HCT116 (cell line): ENCODE results near the gene TBPL1. TPM values are rescaled to one million over a fixed set of nuclear protein-coding genes. Genes with fewer than 3 reads are reported as not detected.

Experiments used
- ATAC-seq: fragments of 200-7000 bp; cut with Tn5 transposase; 2 replicates; pipeline ENCODE4 v1.9.1; 2020; ENCODE audit warnings: mild to moderate bottlenecking, moderate library complexity
- BruUV-seq: library from RNA; stranded (reverse); fragments of 400-500 nt; replicated peaks from 2 replicates; lab custom pipeline; 2021; lab: Mats Ljungman, UMichigan
- CTCF ChIA-PET: fragments of 300-600 bp; sonication (Branson Sonifier 250); formaldehyde crosslinking; loops from one replicate; lab custom pipeline; 2021; ENCODE audit warnings: antibody characterized with exemption; lab: Charles Lee
- POLR2A ChIA-PET: fragments of 300-600, 350-600 bp; sonication (Branson Sonifier 250); formaldehyde crosslinking; loops from one replicate; lab custom pipeline; 2021; ENCODE audit warnings: antibody characterized with exemption; lab: Charles Lee
- RAD21 ChIA-PET, 2 experiments: fragments of 300-600 bp; sonication (Branson Sonifier 250); formaldehyde crosslinking; loops; one replicate each; lab custom pipeline; 2023; ENCODE audit warnings: low total read pairs in 2 of 2; ENCODE audit not compliant: uncharacterized antibody in 2 of 2, unreplicated experiment in 2 of 2, low non-redundant PET in 1 of 2; lab: Charles Lee
- DNase-seq: peaks from one replicate; pipeline ENCODE4 v3.0.0-alpha.2; 2010; ENCODE audit warnings: low read depth, low spot score
- H2AFZ ChIP-seq: fragments of 200-600 bp; shearing (Covaris generic), sonication (generic); 2 replicates; pipeline ENCODE4 v1.6.1; 2017; ENCODE audit warnings: low read depth, mixed run types, mixed read lengths, antibody characterized with exemption, low read length; ENCODE audit not compliant: poor library complexity, severe bottlenecking
- H3K27ac ChIP-seq: 2 replicates; pipeline ENCODE4 v1.5.1; 2012; ENCODE audit warnings: low read depth, low read length
- H3K27me3 ChIP-seq: fragments of 200-600 bp; sonication (generic); 2 replicates; pipeline ENCODE4 v1.6.1; 2016; ENCODE audit warnings: mixed run types, low read length, mixed read lengths; ENCODE audit not compliant: insufficient read depth
- H3K36me3 ChIP-seq, 2 experiments: fragments of 200-500 bp in 1 of 2; fragments of 200-600 bp in 1 of 2; sonication (Bioruptor generic) in 1 of 2; sonication (generic) in 1 of 2; 2 replicates each; pipeline versions ENCODE4 v1.5.1 to v1.6.1; 2014 to 2016; ENCODE audit warnings: low read length in 2 of 2, inconsistent platforms in 1 of 2, mixed read lengths in 1 of 2, mixed run types in 1 of 2; ENCODE audit not compliant: insufficient read depth in 2 of 2, control insufficient read depth in 1 of 2
- H3K4me1 ChIP-seq, 2 experiments: fragments of 200-600 bp in 1 of 2; sonication (generic) in 1 of 2; 2 replicates each; pipeline versions ENCODE4 v1.5.1 to v1.6.1; 2012 to 2017; ENCODE audit warnings: low read length in 2 of 2, inconsistent platforms in 1 of 2, mild to moderate bottlenecking in 1 of 2, mixed read lengths in 1 of 2, mixed run types in 1 of 2, moderate library complexity in 1 of 2; ENCODE audit not compliant: insufficient read depth in 2 of 2, control insufficient read depth in 1 of 2
- H3K4me2 ChIP-seq: fragments of 200-600 bp; sonication (generic); 2 replicates; pipeline ENCODE4 v1.6.1; 2017; ENCODE audit warnings: mixed run types, low read length, mixed read lengths
- H3K4me3 ChIP-seq, 2 experiments: fragments of 200-600 bp in 1 of 2; sonication (generic) in 1 of 2; replicated peaks in 1 of 2; 2 replicates each; pipeline ENCODE4 v1.5.1; 2011 to 2016; ENCODE audit warnings: low read length in 2 of 2, control low read depth in 1 of 2, low read depth in 1 of 2, mild to moderate bottlenecking in 1 of 2, mixed read lengths in 1 of 2, mixed run types in 1 of 2
- H3K79me2 ChIP-seq: fragments of 200-600 bp; sonication (generic); 2 replicates; pipeline ENCODE4 v1.6.1; 2017; ENCODE audit warnings: mild to moderate bottlenecking, mixed run types, low read length, moderate library complexity, mixed read lengths; ENCODE audit not compliant: insufficient read depth
- H3K9ac ChIP-seq: fragments of 200-600 bp; sonication (generic); 2 replicates; pipeline ENCODE4 v1.6.1; 2016; ENCODE audit warnings: low read length, mixed read lengths
- H3K9me2 ChIP-seq: fragments of 200-600 bp; sonication (generic), shearing (Covaris generic); 2 replicates; pipeline ENCODE4 v1.6.1; 2017; ENCODE audit warnings: mixed run types, mild to moderate bottlenecking, moderate library complexity; ENCODE audit not compliant: insufficient read depth
- H3K9me3 ChIP-seq, 2 experiments: fragments of 200-500 bp in 1 of 2; fragments of 200-600 bp in 1 of 2; sonication (Bioruptor generic) in 1 of 2; sonication (generic) in 1 of 2; 2 replicates each; pipeline ENCODE4 v1.6.1; 2014 to 2017; ENCODE audit warnings: low read length in 2 of 2, mixed read lengths in 2 of 2, inconsistent platforms in 1 of 2, low read depth in 1 of 2, mild to moderate bottlenecking in 1 of 2, mixed run types in 1 of 2, moderate library complexity in 1 of 2; ENCODE audit not compliant: control insufficient read depth in 1 of 2, insufficient read depth in 1 of 2
- H4K20me1 ChIP-seq: fragments of 200-600 bp; sonication (generic), shearing (Covaris generic); 2 replicates; pipeline ENCODE4 v1.6.1; 2017; ENCODE audit warnings: mixed run types, mild to moderate bottlenecking, moderate library complexity; ENCODE audit not compliant: insufficient read depth
- ATF3 ChIP-seq: IDR thresholded peaks from 2 replicates; pipeline ENCODE4 v1.6.1; 2012
- CBX3 ChIP-seq: IDR thresholded peaks from 2 replicates; pipeline ENCODE4 v1.6.1; 2012; ENCODE audit warnings: low read depth
- CEBPB ChIP-seq: IDR thresholded peaks from 2 replicates; pipeline ENCODE4 v1.6.1; 2012; ENCODE audit warnings: low read depth
- EZH2 ChIP-seq: fragments of 200-600 bp; sonication (generic); IDR thresholded peaks from 2 replicates; pipeline ENCODE4 v1.6.1; 2017; ENCODE audit warnings: antibody characterized with exemption, mixed run types
- JUND ChIP-seq: IDR thresholded peaks from 2 replicates; pipeline ENCODE4 v1.6.1; 2012
- POLR2A ChIP-seq: IDR thresholded peaks from 2 replicates; pipeline ENCODE4 v1.7.0; 2011; ENCODE audit warnings: borderline replicate concordance; ENCODE audit not compliant: insufficient read depth, insufficient read length; ENCODE audit errors: extremely low read depth
- POLR2AphosphoS5 ChIP-seq: IDR thresholded peaks from 2 replicates; pipeline ENCODE4 v1.6.1; 2011; ENCODE audit warnings: mild to moderate bottlenecking, low read depth, low read length, moderate library complexity
- REST ChIP-seq: IDR thresholded peaks from 2 replicates; pipeline ENCODE4 v1.6.1; 2012; ENCODE audit warnings: low read depth
- SIN3A ChIP-seq: IDR thresholded peaks from 2 replicates; pipeline ENCODE4 v1.6.1; 2012; ENCODE audit warnings: low read depth
- YY1 ChIP-seq: IDR thresholded peaks from 2 replicates; pipeline ENCODE4 v1.6.1; 2011; ENCODE audit warnings: low read length, low read depth, moderate library complexity, mild to moderate bottlenecking; ENCODE audit not compliant: insufficient replicate concordance; ENCODE audit errors: extremely low read depth
- ZBTB33 ChIP-seq: IDR thresholded peaks from 2 replicates; pipeline ENCODE4 v1.6.1; 2011; ENCODE audit warnings: mild to moderate bottlenecking, low read length, moderate library complexity; ENCODE audit not compliant: insufficient replicate concordance; ENCODE audit errors: extremely low read depth
- ZFX ChIP-seq: fragments of 450-650 bp; IDR thresholded peaks from 2 replicates; pipeline ENCODE4 v1.6.1; 2017
- ZNF274 ChIP-seq: fragments of 200-500 bp; sonication (Bioruptor generic); IDR thresholded peaks from 2 replicates; pipeline ENCODE4 v1.6.1; 2014; ENCODE audit warnings: mild to moderate bottlenecking, low read depth, low read length, inconsistent platforms
- intact Hi-C: fragments of 100-400 bp; cut with micrococcal nuclease; formaldehyde crosslinking; loops from 2 replicates; pipeline ENCODE4 v1.10.0; 2022
- total RNA-seq: library from RNA; stranded (reverse); gene quantifications from one replicate; pipeline ENCODE4 v1.2.1, GENCODE V29; 2021; ENCODE audit not compliant: unreplicated experiment

Gene TBPL1
- total RNA-seq, 1 experiment from 2014 or later, result 34.9 TPM

- H3K79me2 ChIP-seq, result peaks cover 91% of the 10 kb centered on the region
- CTCF ChIA-PET, result interaction anchor here (0.5 kb wide), 1 partner anchor 23 kb away, joined by 3 read pairs; no protein-coding TSS in a partner anchor
- no peak overlapping the region for H3K9ac ChIP-seq
- H3K4me3 ChIP-seq, result no peak overlapping the region
- H3K27ac ChIP-seq, result no peak overlapping the region
- no peaks in the 10 kb centered on the region for H3K27me3 ChIP-seq
- intact Hi-C loops, result no loop called here
- POLR2A ChIA-PET, result no interaction called here
- no peak overlapping the region for H2AFZ ChIP-seq
- H3K36me3 ChIP-seq, result no peaks in the 10 kb centered on the region
- H3K9me2 ChIP-seq, result no peaks in the 10 kb centered on the region
- RAD21 ChIA-PET, result no interaction called here
- no peaks in the 10 kb centered on the region; the same call in 1 of the 2 replicates for H4K20me1 ChIP-seq
- BruUV-seq, result no TSS peak
- no peak for DNase-seq
- TF ChIP-seq EZH2 (no peak), CEBPB (no peak), ZNF274 (no peak), ATF3 (no peak), REST (no peak), SIN3A (no peak), POLR2AphosphoS5 (no peak), JUND (no peak), POLR2A (no peak), ZBTB33 (no peak), CBX3 (no peak), YY1 (no peak), ZFX (no peak)
- no peak overlapping the region for H3K4me2 ChIP-seq
- H3K9me3 ChIP-seq, result no peaks in the 10 kb centered on the region
- H3K4me1 ChIP-seq, result peaks cover 11 to 20% of the 10 kb centered on the region in 2 experiments
- no peak for ATAC-seq
These were observed 11.0 kb downstream of the TBPL1 start for GRCh38 chr6:133964052-133964451.
